Measurements from ENCODE around the gene INF2.
"Not testable (repeated sequence)": the region's sequence is repeated elsewhere in the genome, so short reads cannot be mapped to it uniquely, and the experiment has no call there.

Gene INF2

DNA sequence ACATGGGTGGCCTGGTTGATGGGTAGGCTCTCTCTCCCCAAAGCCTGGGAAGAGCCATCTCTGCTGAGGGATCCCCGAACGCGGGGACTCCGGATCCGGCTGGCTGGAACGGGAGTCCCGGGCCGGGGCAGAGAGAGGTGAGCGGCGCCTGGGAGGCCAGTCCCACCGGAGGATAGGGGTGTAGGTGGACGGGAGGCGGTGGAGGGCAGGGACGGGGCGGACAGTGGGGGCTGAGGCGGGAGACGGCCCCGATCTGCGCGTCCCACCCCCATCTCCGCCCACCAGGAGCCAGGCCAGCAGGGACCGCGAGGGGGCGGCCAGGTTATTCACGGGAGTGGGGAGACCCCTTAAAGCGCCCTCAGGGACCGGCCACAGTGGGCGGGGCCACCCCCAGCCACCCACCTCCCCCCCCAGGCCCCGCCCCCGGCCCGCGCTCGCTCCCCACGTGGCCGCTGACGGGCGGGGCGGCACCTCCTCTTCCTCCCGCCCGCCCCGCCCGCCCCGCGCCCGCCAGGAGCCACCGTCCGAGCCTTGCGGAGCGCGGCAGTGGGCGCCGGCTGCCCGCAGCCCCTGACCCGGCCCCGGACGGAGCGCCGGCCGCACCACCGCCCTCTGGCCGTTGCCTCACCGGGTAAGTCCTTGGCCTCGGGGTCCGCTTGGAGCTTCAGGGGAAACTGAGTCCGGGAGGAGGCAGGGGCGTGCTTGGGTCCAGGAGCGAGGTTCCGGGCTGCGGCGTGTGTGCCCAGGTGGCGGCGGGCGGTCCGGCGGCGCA is at the start of gene INF2:
Gene INF2, plus strand, starts transcription at position 510 of the 772 bp plus-strand sequence. CDS start 11,748 bp downstream, outside the sequence.
- FAIRE-seq (no peak), DNase-seq (ENCODE audit: low spot score) (no peak)

DNA sequence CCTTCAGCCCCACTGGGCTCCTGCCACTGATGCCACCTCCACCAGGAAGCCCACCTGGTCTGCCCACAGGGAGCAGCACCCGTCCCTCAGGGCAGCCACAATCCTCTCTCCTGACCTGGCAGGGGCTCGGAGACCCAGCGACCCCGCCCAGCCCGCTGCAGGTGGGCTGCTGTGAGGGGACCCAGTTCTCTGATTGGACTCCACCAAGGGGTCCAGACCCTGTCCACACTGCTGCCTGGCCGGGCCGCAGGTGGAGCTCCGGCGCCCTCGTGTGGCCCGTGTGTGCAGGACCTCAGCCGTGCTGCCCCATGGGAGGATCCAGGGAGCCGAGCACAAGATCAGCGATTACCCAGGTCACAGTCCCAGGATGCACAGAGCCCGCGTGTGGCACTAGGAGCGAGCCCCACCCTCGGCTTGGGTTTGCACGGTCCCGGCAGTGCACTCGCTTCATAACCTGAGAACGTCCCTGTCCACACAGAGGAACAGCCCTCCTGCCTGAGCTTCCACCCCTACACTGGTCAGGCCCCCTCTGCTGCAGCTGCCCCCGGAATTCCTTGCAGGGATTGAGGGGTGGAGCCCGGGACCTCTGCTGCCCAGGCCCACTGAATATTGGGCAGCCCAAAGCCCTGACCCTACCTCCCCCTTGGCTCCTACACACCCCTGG is 49.4 kb upstream of the INF2 start:
- no peak for FAIRE-seq

DNA sequence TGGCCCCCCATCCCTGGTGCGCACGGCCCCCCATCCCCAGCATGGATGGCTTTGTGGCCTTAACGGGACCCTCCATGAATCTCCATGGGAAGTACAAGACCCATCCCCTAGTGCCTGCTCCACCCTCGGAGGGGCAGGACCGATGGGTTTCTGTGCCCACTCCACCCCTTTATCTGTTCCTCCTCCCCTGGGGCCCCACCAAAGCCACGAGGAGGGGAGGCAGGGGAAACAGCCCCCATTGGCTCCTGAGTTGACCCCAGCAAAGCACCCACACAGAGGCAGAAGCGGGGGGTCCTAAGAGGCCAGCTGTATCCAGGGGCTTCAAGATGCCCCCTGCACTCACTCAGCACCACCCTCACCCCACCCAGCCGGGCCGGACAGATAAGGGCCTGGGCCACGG is 48.7 kb upstream of the INF2 start:
- FAIRE-seq (no peak), DNase-seq (ENCODE audit: low spot score) (no peak)

More for the DNA sequence above, 49.4 kb upstream of the INF2 start:
- DNase-seq (ENCODE audit: low spot score): peak; percentile 25

DNA sequence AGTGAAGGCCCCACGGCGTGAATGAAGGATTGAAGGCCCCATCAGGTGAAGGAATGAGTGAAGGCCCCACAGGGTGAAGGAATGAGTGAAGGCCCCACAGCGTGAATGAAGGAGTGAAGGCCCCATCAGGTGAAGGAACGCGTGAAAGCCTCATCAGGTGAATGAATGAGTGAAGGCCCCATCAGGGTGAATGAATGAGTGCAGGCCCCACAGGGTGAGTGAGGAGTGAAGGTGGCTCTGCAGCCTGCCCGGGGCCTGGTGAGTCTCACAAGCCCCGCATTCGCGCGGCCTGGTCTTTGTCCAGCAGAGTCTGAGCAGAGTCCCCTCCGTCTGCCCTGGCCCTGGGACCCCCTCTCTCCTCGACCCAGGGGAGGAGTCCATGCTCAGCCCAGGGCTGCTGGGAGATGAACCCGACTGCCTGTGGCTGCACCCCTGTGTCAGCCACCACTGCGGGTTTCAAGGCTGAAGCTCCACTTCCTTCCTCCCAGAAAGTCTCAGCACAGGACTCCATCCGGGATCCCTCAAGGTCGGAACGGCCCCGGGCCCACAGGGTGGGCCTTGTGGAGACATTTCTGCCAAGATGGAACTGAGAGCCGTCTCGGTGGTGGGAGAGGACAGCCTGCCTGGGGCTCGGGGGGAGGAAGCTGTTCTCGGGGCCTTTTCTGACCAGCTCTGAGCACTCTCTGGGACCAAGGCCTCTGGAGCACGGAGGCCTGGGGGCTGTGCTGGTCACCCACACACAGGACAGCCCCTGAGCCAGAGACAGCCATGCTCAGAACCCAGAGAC is 47.5 kb upstream of the INF2 start:
- no peak for DNase-seq (ENCODE audit: low spot score)
- no peak for FAIRE-seq

DNA sequence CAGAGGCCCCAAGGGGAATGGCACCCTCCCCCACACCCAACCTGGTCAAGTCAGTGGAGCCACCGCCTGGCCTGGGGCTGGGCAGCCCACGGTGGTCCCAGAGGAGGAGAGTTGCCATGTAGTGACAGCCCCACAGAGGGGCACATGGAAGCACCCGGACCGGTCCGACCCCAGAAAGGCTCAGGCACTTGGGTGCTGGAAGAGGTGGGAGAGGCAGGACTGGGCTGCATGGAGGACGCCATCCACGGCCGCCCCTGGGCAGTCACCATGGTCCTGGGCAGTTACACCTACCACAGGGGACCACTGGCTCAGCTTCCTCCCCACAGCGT is 46.9 kb upstream of the INF2 start:
- DNase-seq (ENCODE audit: low spot score) (no peak), FAIRE-seq (no peak)

DNA sequence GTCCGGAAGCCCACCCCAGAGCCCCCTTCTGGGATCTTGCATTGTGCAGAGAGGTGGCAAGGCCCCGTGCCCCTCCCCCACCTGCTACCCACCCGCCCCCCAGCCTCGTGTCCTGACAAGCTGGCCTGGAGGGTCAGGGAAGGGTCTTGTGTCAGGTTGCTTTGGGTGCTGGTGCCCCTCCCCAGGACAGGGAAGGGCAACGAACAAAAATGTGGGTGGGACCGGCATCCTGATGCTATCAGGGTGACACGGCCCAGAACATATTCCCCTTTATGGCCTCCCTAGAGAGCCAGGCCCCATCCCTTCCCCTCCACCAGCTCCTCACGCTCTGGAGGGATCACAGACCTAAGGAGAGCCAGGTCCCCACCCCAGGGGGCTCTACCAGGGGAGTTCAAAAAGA is 46.1 kb upstream of the INF2 start:
- DNase-seq (ENCODE audit: low spot score) (no peak), FAIRE-seq (no peak)

DNA sequence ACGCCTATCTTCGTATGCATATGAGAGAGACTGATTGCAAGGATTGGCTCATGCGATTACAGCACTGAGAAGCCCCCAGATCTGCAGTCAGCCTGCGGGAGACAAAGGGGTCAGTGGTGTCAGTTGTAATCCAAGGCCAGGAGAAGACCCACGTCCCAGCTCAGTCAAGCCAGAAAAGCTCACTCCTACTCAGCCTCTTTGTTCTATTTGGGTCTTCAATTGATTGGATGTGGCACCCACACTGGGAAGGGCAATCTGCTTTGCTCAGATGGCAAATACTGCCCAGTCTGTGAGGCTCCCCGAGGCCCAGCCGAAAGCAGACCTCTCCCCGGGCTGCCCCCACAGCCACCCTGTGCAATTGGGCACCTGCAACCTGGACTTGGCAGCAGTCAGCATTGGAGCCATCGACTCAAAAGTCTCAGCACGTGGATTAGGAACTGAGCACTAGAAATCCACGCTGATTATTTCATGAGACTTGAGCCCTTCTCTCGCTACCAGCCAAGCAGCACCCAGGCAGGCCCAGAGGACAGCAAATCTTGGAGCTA is 45.3 kb upstream of the INF2 start:
- DNase-seq (ENCODE audit: low spot score) (no peak), FAIRE-seq (no peak)

DNA sequence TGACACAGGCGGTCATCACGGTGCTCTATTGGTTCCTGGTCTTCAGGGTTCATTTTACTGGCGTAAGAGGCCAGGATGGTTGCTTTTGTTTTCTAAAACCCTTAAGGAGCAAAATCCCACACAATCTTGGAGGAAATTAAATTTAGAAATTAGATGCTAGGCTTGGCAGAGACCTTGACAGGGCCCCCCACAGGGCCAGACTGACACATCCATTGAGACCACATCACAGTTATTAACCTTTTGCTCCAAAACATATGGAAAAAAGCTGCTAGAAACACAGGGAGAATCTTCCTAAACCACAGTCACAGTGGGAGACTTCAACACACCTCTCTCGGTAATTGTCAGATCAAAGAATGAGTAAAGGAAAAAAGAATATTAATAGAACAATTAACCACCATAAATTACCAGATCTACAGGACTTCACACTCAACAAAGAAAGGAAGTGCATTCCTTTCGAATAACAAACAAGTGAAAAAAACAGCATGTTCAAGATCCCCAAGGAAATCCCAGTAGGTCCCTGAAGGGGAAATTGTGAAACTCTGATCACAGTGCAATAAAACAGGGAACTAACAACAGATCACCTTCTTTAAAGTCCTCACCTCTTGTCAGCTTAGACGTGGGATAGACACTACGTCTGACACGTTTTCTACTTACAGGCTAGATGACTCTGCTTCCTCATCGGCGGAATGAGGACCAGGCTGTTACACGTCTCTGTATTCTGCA is 44.6 kb upstream of the INF2 start:
- FAIRE-seq (no peak), DNase-seq (ENCODE audit: low spot score) (no peak)

DNA sequence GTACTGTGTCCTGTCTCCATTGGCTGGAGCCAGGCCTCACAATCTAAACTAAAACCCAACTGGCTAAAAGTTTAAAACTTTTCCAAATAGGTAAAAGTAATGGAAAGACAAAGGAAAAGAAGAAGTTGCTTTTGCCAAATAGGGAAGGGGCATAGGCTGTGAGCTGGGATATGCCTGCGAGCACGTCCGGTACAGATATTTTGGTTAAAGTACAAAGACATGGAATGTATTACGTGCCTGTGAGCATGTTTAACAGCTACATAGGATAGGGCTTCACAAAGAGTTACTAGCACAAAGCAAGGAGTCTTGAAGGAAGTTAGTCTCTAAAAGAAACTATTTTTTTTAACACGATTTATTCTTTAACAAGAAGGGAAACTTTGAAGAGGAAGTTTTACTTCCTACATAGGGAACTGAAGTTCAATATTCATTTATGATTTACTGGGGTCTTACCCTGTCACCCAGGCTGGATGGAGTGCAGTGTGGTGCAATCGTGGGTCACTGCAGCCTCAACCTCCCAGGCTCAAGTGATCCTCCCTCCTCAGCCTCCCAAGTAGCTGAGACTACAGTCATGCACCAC is 41.9 kb upstream of the INF2 start:
- no peak for FAIRE-seq
- DNase-seq (ENCODE audit: low spot score): no peak

DNA sequence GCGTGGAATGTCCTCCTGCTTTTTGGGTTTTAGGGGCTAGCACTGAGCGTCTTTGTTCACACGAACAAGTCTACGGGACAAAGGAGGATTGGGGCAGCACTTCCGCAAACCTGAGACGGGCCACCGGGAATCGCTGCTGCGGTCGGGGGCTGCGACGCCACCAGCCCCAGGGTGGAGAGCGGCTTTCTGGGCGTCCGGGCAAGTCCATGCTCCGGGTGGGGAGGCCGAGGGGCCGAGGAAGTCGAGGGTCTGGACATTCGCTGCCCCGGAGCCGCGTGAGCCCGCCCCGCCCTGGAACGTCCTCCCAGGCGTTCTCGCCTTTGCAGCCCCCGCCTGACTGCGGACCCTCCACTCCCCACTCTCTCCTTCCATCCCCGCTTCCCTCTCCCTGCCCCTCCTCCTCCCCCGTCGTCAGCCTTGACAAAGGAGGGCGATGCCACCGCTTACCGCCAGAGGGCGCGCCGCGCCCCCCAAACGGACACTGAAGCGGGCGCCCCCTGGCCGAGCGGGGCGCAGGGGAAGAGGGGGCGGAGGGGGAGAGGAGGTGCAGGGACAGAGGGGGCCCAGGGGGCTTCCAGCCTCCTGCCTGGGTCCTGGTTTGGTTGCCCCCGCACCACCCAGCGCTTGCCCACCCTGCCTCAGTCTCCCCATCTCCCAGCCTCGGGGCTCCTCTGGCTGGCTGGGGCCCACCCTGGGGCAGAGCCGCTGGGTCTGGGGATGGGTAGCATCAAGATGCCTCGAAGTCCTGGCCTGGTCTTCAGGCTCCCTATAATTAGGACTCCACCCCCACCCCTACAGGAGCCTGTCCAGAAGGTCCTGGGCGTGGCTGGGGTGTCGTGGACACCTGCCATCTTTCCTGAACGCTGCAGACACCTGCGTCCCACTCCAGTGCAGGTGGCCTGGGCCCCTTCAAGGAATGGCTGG is 39.1 kb upstream of the INF2 start:
- DNase-seq (ENCODE audit: low spot score) (no peak), FAIRE-seq (no peak)

DNA sequence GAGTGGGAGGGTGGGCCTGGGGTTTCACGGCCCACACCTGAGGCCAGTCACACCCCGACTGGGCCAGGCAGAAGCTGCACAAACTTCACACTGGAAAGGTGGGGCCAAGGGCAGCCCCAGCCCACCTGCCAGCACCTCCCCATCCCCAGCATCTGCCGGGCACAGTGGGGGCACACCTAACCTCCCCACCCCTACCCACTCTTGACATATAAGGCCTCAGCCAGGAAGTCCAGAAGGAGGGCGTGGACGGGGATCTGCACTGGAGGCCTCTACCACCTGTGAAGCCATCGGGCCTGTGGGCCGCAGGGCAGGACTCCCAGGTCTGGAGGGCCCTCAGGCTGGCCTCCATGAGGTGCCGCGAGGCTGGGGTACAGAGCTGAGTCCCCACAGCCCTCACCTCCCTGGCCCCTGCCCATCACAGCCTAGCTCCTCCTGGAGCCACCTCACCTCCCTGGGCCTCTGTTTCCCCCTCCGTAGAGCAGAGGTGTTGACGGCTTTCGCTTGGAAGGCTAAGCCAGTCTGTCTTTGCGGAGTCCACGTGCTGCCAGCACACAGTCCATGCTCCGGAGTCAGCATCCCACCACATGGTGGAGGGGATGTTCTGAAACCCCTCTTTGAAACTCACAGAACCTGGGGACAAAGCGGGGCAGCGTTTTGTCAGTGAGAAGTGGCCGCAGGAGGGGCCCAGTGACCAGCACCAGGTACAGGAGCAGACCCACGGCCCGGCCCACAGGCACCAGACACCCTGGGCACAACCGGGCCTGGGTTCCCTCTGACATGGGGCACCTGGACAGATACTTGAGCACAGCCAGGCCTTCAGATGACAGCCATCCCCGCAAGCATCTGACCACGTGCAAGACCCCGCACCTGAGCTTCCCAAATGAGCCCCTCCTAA is 38.2 kb upstream of the INF2 start:
- FAIRE-seq: no peak

DNA sequence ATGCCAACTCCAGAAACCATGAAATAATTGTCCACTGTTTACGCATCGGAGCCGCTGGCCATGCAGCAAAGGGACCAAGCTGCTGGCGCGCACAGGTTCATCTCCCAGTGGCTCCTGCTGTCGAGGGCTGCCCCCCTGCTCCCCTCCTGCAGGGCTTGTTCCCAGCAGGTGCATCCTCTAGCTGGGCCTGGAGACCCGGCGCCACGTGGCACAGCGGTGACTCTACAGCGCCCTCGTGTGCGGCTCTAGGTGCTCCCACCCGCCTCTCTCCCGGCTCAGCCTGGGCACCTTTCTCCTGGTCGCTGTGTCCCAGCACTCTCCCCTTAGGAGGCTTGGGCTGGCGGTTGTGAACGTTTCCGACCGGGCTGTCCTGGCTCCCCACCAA is 37.5 kb upstream of the INF2 start:
- FAIRE-seq (no peak), DNase-seq (ENCODE audit: low spot score) (no peak)

More for the DNA sequence above, 38.2 kb upstream of the INF2 start:
- no peak for DNase-seq (ENCODE audit: low spot score)

DNA sequence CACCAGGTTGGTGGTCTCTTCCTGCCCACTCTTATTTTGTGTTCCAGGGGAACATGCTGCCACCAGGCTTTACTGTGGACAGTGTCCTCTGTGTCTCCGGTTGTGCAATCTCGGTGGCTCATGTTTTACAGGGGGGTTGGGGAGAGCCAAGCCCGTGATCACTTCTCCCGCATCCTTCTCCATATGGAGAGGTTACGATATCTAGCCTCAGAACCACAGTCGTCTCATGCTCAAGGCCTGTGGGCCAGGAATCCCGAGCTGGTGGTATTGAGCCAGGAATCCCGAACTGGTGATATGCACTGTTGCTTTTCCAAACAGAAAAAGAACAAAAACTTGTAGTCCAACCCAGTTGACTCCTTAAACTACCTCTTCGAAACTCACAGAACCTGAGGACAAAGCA is 37.0 kb upstream of the INF2 start:
- FAIRE-seq (no peak), DNase-seq (ENCODE audit: low spot score) (no peak)

DNA sequence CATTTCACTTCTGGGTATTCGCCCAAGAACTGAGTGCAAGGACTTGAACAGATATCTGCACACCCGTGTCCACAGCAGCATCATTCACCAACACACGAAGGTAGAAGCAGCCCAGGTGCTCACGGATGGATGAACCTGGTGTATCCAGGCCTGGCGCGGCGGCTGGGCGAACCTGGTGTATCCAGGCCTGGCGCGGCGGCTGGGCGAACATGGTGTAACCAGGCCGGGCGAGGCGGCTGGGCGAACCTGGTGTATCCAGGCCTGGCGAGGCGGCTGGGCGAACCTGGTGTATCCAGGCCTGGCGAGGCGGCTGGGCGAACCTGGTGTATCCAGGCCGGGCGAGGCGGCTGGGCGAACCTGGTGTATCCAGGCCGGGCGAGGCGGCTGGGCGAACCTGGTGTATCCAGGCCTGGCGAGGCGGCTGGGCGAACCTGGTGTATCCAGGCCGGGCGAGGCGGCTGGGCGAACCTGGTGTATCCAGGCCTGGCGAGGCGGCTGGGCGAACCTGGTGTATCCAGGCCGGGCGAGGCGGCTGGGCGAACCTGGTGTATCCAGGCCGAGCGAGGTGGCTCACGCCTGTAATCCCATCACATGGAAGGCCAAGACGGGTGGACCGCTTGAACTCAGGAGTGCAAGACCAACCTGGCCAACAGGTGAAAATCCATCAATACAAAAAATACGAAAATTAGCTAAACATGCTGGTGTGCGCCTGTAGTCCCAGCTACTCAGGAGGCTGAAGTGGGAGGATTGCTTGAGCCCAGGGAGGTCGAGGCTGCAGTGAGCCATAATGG is 36.1 kb upstream of the INF2 start:
- DNase-seq (ENCODE audit: low spot score); FAIRE-seq: not testable (repeated sequence)

DNA sequence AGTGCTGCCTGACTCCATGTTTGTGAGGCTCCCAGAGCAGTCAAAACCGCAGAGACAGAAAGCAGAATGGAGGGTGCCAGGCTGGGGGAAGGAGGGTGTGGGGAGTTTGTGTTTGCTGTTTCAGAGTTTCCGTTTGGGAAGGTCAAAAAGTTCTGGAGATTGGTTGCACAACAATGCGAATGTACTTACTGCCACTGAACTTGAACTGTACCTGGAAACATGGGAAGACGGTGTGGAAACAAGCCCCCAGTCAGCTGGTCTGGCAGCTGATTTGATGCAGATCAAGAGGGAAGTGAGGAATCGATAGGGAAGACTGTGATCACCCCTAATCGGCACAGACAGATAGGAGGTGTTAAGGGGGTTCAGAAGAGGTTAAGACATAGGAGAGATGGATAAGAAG is 35.3 kb upstream of the INF2 start:
- no peak for FAIRE-seq
- DNase-seq (ENCODE audit: low spot score): no peak

DNA sequence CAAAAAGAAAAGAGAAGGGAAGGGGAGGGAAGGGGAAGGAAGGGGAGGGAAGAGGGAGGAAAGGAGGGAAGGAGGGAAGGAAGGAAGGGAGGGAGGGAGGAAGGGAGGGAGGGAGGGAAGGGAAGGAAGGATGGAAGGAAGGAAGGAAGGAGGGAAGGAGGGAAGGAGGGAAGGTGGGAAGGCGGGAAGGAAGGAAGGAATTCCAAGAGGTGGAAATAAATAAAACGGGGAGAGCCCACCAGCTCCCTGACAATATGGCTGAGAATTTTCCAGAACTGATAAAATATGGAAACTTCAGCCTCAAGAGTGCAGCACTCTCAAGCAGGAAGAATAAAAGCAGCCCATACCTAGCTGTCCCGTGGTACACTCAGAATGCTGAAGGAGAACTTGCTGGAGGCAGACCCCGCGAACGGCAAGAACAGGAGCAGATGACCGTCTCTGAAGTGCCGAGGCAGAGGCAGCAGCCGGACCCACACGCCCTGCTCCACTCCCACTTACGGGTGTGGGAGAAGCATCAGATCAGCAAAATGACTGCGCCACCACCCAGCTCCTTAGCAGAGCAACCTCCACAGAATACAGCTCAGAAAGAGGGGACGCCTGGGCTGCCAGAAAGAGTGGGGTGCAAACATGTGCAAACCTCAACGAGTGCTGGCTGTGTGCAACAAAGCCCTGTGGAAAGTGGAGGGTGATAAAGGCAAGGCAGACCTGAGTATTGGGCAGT is 34.1 kb upstream of the INF2 start:
- FAIRE-seq (no peak), DNase-seq (ENCODE audit: low spot score) (no peak)

DNA sequence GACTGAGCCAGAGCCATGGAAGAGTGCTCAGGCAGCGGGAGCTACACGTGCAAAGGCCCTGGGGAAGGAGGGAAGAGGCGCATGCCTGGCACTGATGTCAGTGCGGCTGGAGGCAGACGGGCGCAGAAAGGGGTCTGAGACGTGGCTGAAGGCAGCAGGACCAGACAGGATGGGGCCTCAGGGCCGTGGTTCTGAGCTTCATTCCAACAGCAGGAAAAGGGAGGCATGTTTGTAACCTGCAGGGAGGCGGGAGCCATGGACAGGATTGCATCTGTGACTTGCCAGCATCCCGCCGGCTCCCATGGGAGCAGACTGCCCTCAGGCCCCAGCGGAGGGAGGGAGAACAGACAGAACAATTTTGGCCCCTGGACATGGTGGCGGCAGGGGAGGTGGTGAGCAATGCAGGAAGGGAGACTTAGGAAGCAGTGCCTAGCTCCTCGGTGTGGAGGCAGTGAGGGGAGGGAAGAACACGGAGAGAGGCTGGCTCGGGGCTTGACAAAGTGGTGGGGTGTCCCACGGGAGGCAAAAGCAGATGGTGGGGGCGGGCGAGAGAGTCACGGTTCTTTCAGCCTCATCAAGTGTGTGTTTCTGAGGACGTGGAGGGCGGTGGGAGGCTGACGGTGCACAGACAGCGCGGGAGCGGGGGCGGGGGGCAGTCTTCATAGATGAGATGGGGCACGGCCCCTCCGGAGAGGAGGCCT is 33.3 kb upstream of the INF2 start:
- no peak for DNase-seq (ENCODE audit: low spot score)
- no peak for FAIRE-seq

All from RCC 7860 (cell line).